Measurements from ENCODE around the gene RMDN2.

Gene RMDN2

GRCh38 chr2:37925063-37925897 lies at the start of gene RMDN2:
Gene RMDN2 (plus strand): TSS chr2:37925287. CDS start chr2:37929278, 3,991 bp downstream.
- in situ Hi-C loops (cut with HindIII; ENCODE audit: low pct_ligation_motif_present, low sequenced_read_pairs) = no loop called here
- Histone ChIP-seq H3K4me3 (ENCODE audit: low read depth, low read length) (peak within 1 kb of the TSS; percentile 81), H3K27me3 (replicated peaks) (no peaks in the 10 kb centered on the region), H3K36me3 (replicated peaks) (no peaks in the 10 kb centered on the region), H3K27ac (peak within 1 kb of the TSS; percentile 43)
- peak; percentile 9 for TF ChIP-seq CTCF (IDR thresholded peaks at IDR 0.05; ENCODE audit: low read depth, low read length, missing control alignments)
- peak; percentile 79 for DNase-seq

GRCh38 chr2:37875403-37875906 lies 49.6 kb upstream of the RMDN2 start:
- Histone ChIP-seq H3K27me3 (replicated peaks) (no peaks in the 10 kb centered on the region), H3K27ac (no peak overlapping the region), H3K4me3 (ENCODE audit: low read depth, low read length) (no peak overlapping the region), H3K36me3 (replicated peaks) (no peaks in the 10 kb centered on the region)
- DNase-seq = no peak
- TF ChIP-seq CTCF (IDR thresholded peaks at IDR 0.05; ENCODE audit: low read depth, low read length, missing control alignments) = no peak
- in situ Hi-C loops (cut with HindIII; ENCODE audit: low pct_ligation_motif_present, low sequenced_read_pairs) = no loop called here

- DNase-seq = no peak
- Histone ChIP-seq H3K27me3 (replicated peaks) (no peaks in the 10 kb centered on the region), H3K27ac (no peak overlapping the region), H3K36me3 (replicated peaks) (no peaks in the 10 kb centered on the region), H3K4me3 (ENCODE audit: low read depth, low read length) (no peak overlapping the region)
- no peak for TF ChIP-seq CTCF (IDR thresholded peaks at IDR 0.05; ENCODE audit: low read depth, low read length, missing control alignments)
- in situ Hi-C loops (cut with HindIII; ENCODE audit: low pct_ligation_motif_present, low sequenced_read_pairs) = no loop called here
Measured at GRCh38 chr2:37876227-37876626, 48.9 kb upstream of the RMDN2 start.

- peak; percentile 57 for DNase-seq
- TF ChIP-seq CTCF (IDR thresholded peaks at IDR 0.05; ENCODE audit: low read depth, low read length, missing control alignments) = peak; percentile 59
- no peaks in the 10 kb centered on the region for H3K36me3 ChIP-seq (replicated peaks)
- H3K27me3 ChIP-seq (replicated peaks) = no peaks in the 10 kb centered on the region
- no peak overlapping the region for H3K27ac ChIP-seq
- H3K4me3 ChIP-seq (ENCODE audit: low read depth, low read length) = no peak overlapping the region
- in situ Hi-C loops (cut with HindIII; ENCODE audit: low pct_ligation_motif_present, low sequenced_read_pairs) = no loop called here
Measured at GRCh38 chr2:37877457-37878315, 47.4 kb upstream of the RMDN2 start.

GRCh38 chr2:37878536-37878935 lies 46.6 kb upstream of the RMDN2 start:
- Histone ChIP-seq H3K4me3 (ENCODE audit: low read depth, low read length) (no peak overlapping the region), H3K27ac (no peak overlapping the region), H3K27me3 (replicated peaks) (no peaks in the 10 kb centered on the region), H3K36me3 (replicated peaks) (no peaks in the 10 kb centered on the region)
- no peak for DNase-seq
- in situ Hi-C loops (cut with HindIII; ENCODE audit: low pct_ligation_motif_present, low sequenced_read_pairs) = no loop called here
- no peak for TF ChIP-seq CTCF (IDR thresholded peaks at IDR 0.05; ENCODE audit: low read depth, low read length, missing control alignments)
